ENCODE results near the gene RTN3.

RTN3 gene

DNA sequence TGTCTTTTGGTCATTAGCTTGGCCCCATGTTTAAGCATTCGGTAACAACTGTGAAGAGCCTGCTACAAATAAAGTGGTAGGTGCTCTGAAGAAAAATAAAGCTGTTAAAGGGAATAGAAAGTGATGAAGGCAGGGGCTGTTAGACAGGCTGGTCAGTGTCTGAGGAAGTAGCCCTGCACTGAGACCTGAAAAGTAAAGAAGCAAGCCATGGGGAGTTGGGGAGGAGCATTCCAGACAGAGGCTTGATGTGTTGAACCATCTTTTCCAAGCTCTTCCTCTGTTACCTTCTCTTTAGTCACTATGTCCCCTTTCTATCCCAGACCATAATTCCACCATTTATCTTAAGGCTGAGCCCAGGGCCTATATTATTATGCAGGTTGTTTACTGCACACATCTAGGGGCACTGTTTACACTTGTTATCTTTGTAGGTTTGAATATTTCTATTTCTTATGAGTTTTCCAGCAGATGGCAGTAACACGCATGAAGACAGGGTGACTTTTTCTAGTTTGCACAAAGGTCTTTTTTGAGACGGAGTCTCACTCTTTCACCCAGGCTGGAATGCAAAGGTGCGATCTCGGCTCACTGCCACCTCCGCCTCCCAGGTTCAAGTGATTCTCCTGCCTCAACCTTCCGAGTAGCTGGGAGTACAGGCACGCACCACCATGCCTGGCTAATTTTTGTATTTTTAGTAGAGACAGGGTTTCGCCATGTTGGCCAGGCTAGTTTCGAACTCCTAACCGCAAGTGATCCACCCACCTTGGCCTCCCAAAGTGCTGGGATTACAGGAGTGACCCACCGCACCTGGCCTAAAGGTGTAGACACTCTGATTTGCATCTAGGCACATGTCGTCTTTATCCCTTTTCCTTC lies 64.2 kb downstream of the RTN3 start:
- no peak for DNase-seq (ENCODE audit: low spot score)

- DNase-seq (ENCODE audit: low spot score): no peak
Measured at GRCh38 chr11:63747011-63747410, 65.7 kb downstream of the RTN3 start.

DNA sequence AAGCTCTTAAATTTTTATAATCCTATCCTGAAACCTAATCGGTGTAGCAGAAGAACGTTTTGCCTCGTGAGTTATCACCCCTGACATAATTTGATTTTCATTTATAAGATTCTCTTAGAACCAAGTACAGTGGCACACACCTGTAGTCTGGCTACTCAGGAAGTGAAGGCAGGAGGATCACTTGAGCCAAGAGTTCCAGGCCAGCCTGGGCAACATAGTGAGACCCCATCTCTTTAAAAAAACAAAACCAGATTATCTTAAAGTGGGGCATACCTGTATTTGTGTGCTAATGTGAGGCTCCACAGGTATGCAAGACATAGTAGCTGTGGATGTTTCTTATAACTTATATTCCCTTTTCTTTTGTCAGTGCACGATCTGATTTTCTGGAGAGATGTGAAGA lies 68.3 kb downstream of the RTN3 start:
- DNase-seq (ENCODE audit: low spot score): no peak

- no peak for DNase-seq (ENCODE audit: low spot score)
Measured at GRCh38 chr11:63756919-63757761, 75.8 kb downstream of the RTN3 start.

DNA sequence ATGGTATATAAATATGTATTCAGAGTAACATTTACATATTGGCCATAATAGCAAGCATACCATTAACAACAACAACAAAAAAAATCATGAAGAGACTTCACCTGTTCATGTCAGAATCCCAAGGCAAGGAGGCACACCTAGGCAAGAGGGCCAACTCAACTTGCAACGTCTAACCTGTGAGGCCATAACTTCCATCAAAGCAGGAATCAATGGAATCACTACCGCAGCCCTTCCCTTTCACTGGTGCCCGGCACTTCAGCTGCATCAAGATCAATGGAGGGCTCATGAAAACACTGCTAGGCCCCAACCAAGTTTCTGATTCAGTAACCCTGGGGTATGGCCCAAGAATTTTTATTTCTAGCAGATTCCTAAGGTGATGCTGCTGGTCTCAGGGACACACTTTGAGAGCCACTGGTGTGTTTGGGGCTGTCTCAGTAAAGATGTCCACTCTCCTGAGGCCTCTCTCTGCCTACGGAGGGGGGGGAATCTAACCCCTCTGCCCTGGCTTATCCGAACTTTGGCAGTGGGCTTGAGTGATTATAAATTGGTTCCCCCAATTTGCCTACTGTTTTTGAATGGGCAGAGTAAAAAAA lies 79.3 kb downstream of the RTN3 start:
- no peak for DNase-seq (ENCODE audit: low spot score)

DNA sequence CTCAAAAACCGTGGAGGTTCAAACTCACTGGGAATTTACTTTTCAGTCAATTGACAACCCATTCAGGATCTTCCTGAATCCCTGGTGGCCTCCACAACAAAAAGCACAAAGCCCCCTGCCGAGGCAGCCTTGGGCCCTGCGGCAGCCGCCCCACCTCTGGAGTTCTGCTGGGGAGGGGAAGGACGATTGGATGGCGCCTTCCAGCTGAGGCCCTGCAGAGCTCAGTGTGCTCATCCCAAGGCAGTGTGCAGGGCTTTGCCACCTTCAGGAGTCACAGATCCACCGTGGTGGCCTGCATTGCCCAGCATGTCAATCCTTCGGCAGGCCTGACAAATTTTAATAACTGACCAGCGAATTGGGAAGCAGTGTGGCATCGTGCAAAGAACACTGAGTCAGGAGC lies 79.9 kb downstream of the RTN3 start:
- DNase-seq (ENCODE audit: low spot score): no peak

- DNase-seq (ENCODE audit: low spot score): no peak
Measured at GRCh38 chr11:63761931-63762653, 80.8 kb downstream of the RTN3 start.

DNA sequence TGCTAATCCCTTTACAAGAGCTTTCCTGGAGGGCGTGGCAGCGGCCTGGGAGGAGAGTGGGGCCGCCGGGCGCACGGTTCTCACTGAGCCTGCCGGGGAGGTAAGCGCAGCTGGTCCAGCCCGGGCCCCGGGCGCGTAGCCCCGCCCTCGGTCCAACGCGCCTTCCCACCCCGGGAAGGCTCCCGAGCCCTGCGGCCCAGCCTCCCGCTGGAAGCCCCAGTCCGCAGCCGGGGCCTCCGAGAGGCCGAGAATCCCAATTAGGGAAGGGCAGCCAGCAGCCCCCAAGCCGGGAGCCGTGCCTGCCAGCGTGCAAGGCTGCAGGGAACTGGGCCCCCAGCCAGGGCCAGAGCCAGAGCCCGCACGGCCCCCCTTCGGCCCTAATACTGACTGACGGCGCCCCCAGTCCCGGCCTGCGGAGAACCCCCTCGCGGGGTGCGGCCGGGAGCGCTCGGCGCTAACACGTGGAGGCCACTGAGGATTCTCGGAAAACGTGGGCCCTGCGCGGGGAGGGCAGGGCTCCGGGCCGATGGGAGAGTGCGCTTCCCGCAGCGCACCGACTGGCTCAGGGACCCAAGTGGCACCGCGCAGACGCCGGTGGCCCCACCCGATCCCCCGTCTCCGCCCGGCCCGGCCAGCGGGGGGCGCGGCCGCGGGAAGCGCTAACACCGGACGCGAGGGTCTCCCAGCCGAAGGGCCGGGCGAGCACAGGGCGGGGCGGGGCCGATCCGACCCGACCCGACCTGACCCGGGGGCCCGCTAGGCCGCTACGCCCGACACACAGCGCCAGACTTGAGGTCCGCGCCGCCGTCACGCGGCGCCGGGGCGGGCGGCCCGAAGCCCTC lies 81.6 kb downstream of the RTN3 start:
- DNase-seq (ENCODE audit: low spot score): no peak

- no peak for DNase-seq (ENCODE audit: low spot score)
Measured at GRCh38 chr11:63763496-63764339, 82.4 kb downstream of the RTN3 start.

GRCh38 chr11:63764340-63764678 lies 83.0 kb downstream of the RTN3 start:
- no peak for DNase-seq (ENCODE audit: low spot score)

DNA sequence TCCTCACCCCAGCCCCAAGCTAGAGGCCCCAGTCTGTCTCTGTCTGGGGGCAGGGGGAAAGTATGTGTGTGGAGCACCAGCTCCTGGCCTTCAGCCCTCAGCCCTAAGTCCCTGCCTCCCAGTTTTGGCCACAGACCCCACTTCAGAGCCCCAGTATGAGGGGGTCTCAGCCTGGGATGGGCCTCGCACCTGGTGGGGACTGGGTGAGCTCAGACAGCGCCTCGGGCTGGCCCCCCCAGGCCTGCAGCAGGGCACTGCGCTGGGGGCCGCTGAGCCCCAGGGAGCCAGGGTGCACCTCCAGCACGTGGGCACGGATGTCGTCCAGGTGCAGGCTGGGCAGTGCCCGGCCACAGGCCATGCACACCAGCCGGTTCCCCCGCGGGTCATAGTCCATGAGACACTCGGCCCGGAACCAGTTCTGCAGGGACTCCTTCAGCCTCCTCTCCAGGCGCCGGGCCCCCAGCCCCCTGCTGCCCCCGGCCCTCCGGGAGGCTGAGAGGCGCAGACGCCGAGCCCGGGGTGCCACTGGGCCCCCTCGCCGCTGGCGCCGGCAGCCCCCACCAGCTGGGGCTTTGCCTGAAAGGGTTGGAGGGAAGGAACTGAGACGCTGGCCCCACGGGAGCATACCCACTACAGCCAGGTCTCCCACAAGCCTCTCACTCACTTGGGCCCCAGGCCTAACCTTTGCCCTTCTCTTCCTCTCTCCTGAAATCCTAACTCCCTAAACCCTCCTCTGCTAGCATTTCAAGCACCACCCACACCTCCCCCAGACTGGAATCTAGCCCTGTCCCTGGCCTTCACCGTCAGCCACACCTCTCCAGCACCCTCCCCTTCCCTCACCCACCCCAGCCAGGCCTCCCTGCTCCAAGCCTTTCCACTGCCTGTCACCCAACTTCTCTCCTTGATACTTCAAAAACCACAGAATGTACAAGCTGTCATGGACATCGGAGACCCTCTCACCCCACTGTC lies 83.7 kb downstream of the RTN3 start:
- no peak for DNase-seq (ENCODE audit: low spot score)

- DNase-seq (ENCODE audit: low spot score): no peak
Measured at GRCh38 chr11:63765688-63766241, 84.5 kb downstream of the RTN3 start.

GRCh38 chr11:63766531-63767235 lies 85.4 kb downstream of the RTN3 start:
- DNase-seq (ENCODE audit: low spot score): no peak

DNA sequence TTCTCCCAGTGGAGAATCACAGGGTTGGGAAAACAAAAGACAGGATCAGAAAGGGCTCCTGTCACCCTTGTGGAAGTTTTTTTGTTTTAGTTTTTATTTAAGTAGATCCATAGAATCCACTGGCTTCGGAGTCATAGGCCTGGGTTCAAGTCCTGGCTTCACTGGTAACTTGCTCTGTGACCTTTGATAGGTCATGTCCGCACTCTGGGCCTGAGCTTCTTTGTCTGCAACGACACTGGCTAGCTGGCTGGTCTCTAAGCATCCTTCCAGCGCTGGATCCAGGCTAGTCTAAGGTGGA lies 85.9 kb downstream of the RTN3 start:
- no peak for DNase-seq (ENCODE audit: low spot score)

DNA sequence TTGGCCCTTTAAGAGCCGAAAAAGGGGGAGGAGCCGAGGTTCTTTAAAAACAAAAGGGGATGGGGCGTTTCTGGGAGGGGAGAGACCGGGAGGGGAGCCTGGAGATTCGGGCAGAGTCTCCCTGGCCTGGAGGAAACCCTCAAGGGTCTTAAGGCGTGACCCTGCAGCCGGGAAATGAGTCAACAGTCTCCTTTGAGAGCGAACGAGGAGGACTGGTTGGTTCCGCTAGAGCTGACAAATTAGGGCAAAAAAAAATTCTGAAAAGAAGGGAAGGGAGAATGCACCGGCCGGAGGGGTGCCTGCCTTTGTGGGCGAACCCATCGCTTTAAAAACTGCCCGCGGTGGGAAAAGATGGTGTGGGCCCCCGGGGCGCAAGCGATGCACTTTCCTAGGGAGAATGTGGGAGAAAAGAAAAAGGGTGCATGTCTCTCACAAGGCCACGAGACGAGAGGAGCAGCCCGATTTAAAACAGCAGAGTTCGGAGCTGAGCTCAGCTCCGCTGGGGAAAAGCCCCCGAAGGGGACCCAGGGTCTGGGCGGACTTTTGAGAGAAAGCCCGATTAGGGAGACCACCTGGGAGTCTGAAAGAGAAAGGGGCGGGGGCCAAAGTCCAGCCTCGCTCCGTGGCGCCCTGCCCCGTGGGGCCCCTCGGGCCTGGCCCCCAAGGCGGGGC lies 86.4 kb downstream of the RTN3 start:
- peak; percentile 77 for DNase-seq (ENCODE audit: low spot score)

- DNase-seq (ENCODE audit: low spot score): peak; percentile 89
Measured at GRCh38 chr11:63768237-63769041, 87.1 kb downstream of the RTN3 start, which contains the start of gene ZFTA. ZFTA (minus strand) TSS chr11:63768775; CDS start chr11:63768622, 153 bp downstream.
